Measurements from ENCODE around the gene SMC3.

GRCh38 chr10:110638319-110638718 is 70.8 kb downstream of the SMC3 start:
- TF ChIP-seq CTCF (CRISPR knock-in tag; IDR thresholded peaks at IDR 0.05), result no peak
- TF ChIP-seq ELF4 (CRISPR knock-in tag; IDR thresholded peaks at IDR 0.05; ENCODE audit: borderline replicate concordance), result no peak
- TF ChIP-seq MEIS1 (CRISPR knock-in tag; IDR thresholded peaks at IDR 0.05; ENCODE audit: borderline replicate concordance), result no peak
- TF ChIP-seq USF2 (IDR thresholded peaks at IDR 0.05; ENCODE audit: low read depth, low read length), result no peak
- no peak for TF ChIP-seq USF2 (CRISPR knock-in tag; IDR thresholded peaks at IDR 0.05; ENCODE audit: borderline replicate concordance)
- TF ChIP-seq ZNF280D (CRISPR knock-in tag; IDR thresholded peaks at IDR 0.05), result no peak
- no peak for TF ChIP-seq RNF2 (conservative IDR thresholded peaks at IDR 0.05; ENCODE audit: low read depth)
- TF ChIP-seq IRF1 (CRISPR knock-in tag; IDR thresholded peaks at IDR 0.05; ENCODE audit: low read depth), result no peak
- no peak for TF ChIP-seq EP300 (IDR thresholded peaks at IDR 0.05; ENCODE audit: low read depth in 2 of 2, low read length in 2 of 2)
- no peak for TF ChIP-seq EP300 (CRISPR knock-in tag; IDR thresholded peaks at IDR 0.05; ENCODE audit: borderline replicate concordance)
- TF ChIP-seq ARHGAP35 (CRISPR knock-in tag; IDR thresholded peaks at IDR 0.05; ENCODE audit: borderline replicate concordance), result no peak
- TF ChIP-seq POGZ (CRISPR knock-in tag; IDR thresholded peaks at IDR 0.05), result no peak
